NCI-H524 treated with DMSO at 0.1 percent for 48 hours (cell line): ENCODE data around the gene P2RY12.
"Not testable (repeated sequence)": the region's sequence is repeated elsewhere in the genome, so short reads cannot be mapped to it uniquely, and the experiment has no call there.

Experiments used
- DNase-seq: peaks from one replicate; lab custom pipeline; 2025; lab: John Stamatoyannopoulos, UW

The P2RY12 gene

GRCh38 chr3:151393146-151393830 lies 8.7 kb upstream of the P2RY12 start:
- DNase-seq: no peak

- not testable (repeated sequence) for DNase-seq
Observed at GRCh38 chr3:151392191-151392590, 7.6 kb upstream of the P2RY12 start.

GRCh38 chr3:151391720-151392119 lies 7.2 kb upstream of the P2RY12 start:
- DNase-seq: no peak

GRCh38 chr3:151387842-151388241 lies 3.3 kb upstream of the P2RY12 start:
- no peak for DNase-seq

- DNase-seq: no peak
Observed at GRCh38 chr3:151387432-151387831, 2.9 kb upstream of the P2RY12 start.

- no peak for DNase-seq
Observed at GRCh38 chr3:151386056-151386455, 1.5 kb upstream of the P2RY12 start.

- DNase-seq: no peak
Observed at GRCh38 chr3:151383956-151384355, 597 bp downstream of the P2RY12 start.

- no peak for DNase-seq
Observed at GRCh38 chr3:151383111-151383510, 1.4 kb downstream of the P2RY12 start.

GRCh38 chr3:151382671-151383070 lies 1.9 kb downstream of the P2RY12 start:
- DNase-seq: no peak

- no peak for DNase-seq
Observed at GRCh38 chr3:151379083-151379734, 5.3 kb downstream of the P2RY12 start.

GRCh38 chr3:151377768-151378385 lies 6.7 kb downstream of the P2RY12 start:
- DNase-seq: no peak

GRCh38 chr3:151372063-151372820 lies 12.3 kb downstream of the P2RY12 start:
- DNase-seq: no peak

- no peak for DNase-seq
Observed at GRCh38 chr3:151371526-151371925, 13.0 kb downstream of the P2RY12 start.

GRCh38 chr3:151367448-151367847 lies 17.1 kb downstream of the P2RY12 start:
- no peak for DNase-seq

- no peak for DNase-seq
Observed at GRCh38 chr3:151366993-151367392, 17.6 kb downstream of the P2RY12 start.

GRCh38 chr3:151362751-151363174 lies 21.8 kb downstream of the P2RY12 start:
- DNase-seq: no peak

GRCh38 chr3:151357463-151357850 lies 27.1 kb downstream of the P2RY12 start:
- no peak for DNase-seq

- DNase-seq: no peak
Observed at GRCh38 chr3:151356794-151357462, 27.6 kb downstream of the P2RY12 start.

- DNase-seq: no peak
Observed at GRCh38 chr3:151351648-151352047, 32.9 kb downstream of the P2RY12 start.

GRCh38 chr3:151351219-151351618 lies 33.3 kb downstream of the P2RY12 start:
- no peak for DNase-seq

GRCh38 chr3:151350656-151351055 lies 33.9 kb downstream of the P2RY12 start:
- DNase-seq: no peak

GRCh38 chr3:151347432-151347831 lies 37.1 kb downstream of the P2RY12 start:
- no peak for DNase-seq
